ENCODE results near the gene ZBTB43.

GRCh38 chr9:126827227-126827626 is 22.4 kb downstream of the ZBTB43 start:
- TF ChIP-seq CTCF (IDR thresholded peaks at IDR 0.05), result no peak
- TF ChIP-seq ZFX (IDR thresholded peaks at IDR 0.05; ENCODE audit: borderline replicate concordance), result no peak
